Psoas muscle (tissue), 8 donors: ENCODE data around the gene NOP16. TPM values are rescaled to one million over a fixed set of nuclear protein-coding genes. Genes with fewer than 3 reads are reported as not detected.

Experiments
- ATAC-seq, 4 donors: fragments of 200-7000 bp; cut with Tn5 transposase; one replicate each; pipeline ENCODE4 v1.9.1; 2020; ENCODE audit warnings: moderate library complexity in 3 of 4, mild to moderate bottlenecking in 2 of 4
- DNase-seq, 2 donors: peaks; one replicate each; pipeline ENCODE4 v3.0.0-alpha.2; 2020
- H3K27ac ChIP-seq: fragments of 200-600 bp; one replicate; pipeline ENCODE4 v1.8.0; 2022
- H3K27me3 ChIP-seq, 3 donors: fragments of 200-600 bp in 1 of 3; one replicate each; pipeline versions ENCODE4 v1.6.1 to v1.8.0; 2013 to 2022; ENCODE audit warnings: low read length in 2 of 3, mild to moderate bottlenecking in 2 of 3, moderate library complexity in 1 of 3; ENCODE audit not compliant: insufficient read depth in 3 of 3
- H3K36me3 ChIP-seq, 2 donors: fragments of 200-600 bp in 1 of 2; one replicate each; pipeline versions ENCODE4 v1.6.1 to v1.8.0; 2013 to 2022; ENCODE audit warnings: low read depth in 1 of 2, mild to moderate bottlenecking in 1 of 2, moderate library complexity in 1 of 2; ENCODE audit not compliant: insufficient read depth in 1 of 2
- H3K4me1 ChIP-seq: fragments of 200-600 bp; one replicate; pipeline ENCODE4 v1.8.0; 2022
- H3K4me3 ChIP-seq: fragments of 200-600 bp; one replicate; pipeline ENCODE4 v1.8.0; 2022; ENCODE audit warnings: mild to moderate bottlenecking
- H3K9me3 ChIP-seq: fragments of 200-600 bp; one replicate; pipeline ENCODE4 v1.8.0; 2022
- CTCF ChIP-seq: fragments of 200-600 bp; IDR thresholded peaks from one replicate; pipeline ENCODE4 v1.8.0; 2022; ENCODE audit warnings: antibody characterized with exemption
- WGBS, 3 donors: extraction: QIAGEN DNeasy Blood & Tissue Kit; methylation state at CpG; one replicate each; pipeline versions ENCODE4 v1.1.6 to v1.1.7; 2013; 5-methylcytosine and 5-hydroxymethylcytosine counted together
- intact Hi-C, 2 donors: fragments of 100-400 bp; cut with DNase I; formaldehyde crosslinking; loops; one replicate each; pipeline versions ENCODE4 v1.11.0 to v1.14.2; 2022
- polyA plus RNA-seq, 3 donors: library from polyadenylated mRNA; stranded (reverse); fragments of 200-250 nt; gene quantifications; one replicate each; pipeline ENCODE4 v1.2.3, GENCODE V29; 2013
- total RNA-seq, 4 donors: library from RNA; stranded (reverse); fragmentation: NEBNext Ultra II Directional in 2 of 4; extraction: Animal tissue kit (Norgen Biotek cat#: 25700) in 2 of 4; gene quantifications; one replicate each; pipeline versions ENCODE4 v1.2.1 to v1.2.4, GENCODE V29; 2021 to 2023
- donor health status: healthy with polysubstance abuse.
- donor health status: DM: no; HTN: no; CAD: no; lungs with moderate emphysema.
- donor health status: Bipolar disorder and iron deficiency.
- donor health status: healthy.
- donor health status: DM: yes; HTN: yes; CAD: no.
- donor health status: DM: no; HTN: no; CAD: no.
- donor health status: DM: no; HTN: no; CAD: no.
- donor health status: DM: yes; HTN: yes; CAD: no.

The NOP16 gene
- total and polyA plus RNA-seq, 7 donors: 35.6 to 206 (median 76.2) TPM

GRCh38 chr5:176386491-176386890, 1.9 kb downstream of the NOP16 start:
- Histone ChIP-seq H3K36me3 (peaks cover 7 to 63% of the 10 kb centered on the region in 2 donors), H3K4me3 (peak overlapping the region; percentile 95), H3K9me3 (no peaks in the 10 kb centered on the region), H3K27ac (peak overlapping the region; percentile 94), H3K4me1 (peaks cover 47% of the 10 kb centered on the region), H3K27me3 (peaks cover 0 to 1% (median 0%) of the 10 kb centered on the region in 3 donors)
- no peak for TF ChIP-seq CTCF
- ATAC-seq (no peak), DNase-seq (no peak)
- intact Hi-C loops: no loop called here
- 58 to 71% (median 60%) methylated on average over 1 of the region's 1 CpG for WGBS, 3 donors

GRCh38 chr5:176384991-176385390, 3.4 kb downstream of the NOP16 start:
- Histone ChIP-seq H3K27me3 (no peaks in the 10 kb centered on the region), H3K4me3 (no peak overlapping the region), H3K4me1 (peaks cover 57% of the 10 kb centered on the region), H3K36me3 (peaks cover 7 to 51% of the 10 kb centered on the region in 2 donors), H3K27ac (peak overlapping the region; percentile 39), H3K9me3 (no peaks in the 10 kb centered on the region)
- no peak for ATAC-seq
- peak in 1 of 2 donors; percentile 16 for DNase-seq
- whole genome bisulfite sequencing, 3 donors: 84 to 93% (median 90%) methylated on average over 12 of the region's 12 CpGs
- TF ChIP-seq CTCF: no peak
- intact Hi-C loops: no loop called here

DNA sequence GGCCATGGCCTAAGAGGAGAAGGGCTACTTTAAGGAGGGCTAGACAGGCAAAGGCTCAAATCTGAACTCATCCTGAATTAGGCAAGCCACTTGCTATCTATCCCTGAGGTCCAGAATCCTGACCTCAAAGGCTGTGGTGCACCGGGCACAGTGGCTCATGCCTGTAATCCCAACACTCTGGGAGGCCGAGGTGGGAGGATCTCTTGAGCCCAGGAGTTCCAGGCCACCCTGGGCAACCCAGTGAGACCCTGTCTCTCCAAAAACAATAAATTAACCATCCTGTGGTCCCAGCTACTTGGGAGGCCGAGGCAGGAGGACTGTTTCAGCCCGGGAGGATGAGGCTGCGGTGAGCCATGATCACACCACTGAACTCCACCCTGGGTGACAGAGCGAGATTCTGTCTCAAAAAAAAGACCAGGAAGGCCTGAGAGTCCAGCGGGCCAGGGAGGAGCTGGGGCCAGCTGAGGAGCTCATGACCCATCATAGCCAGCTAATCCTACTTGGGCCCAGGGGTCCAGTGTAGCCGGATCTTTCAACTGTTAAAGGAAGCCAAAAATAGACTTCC, 4.0 kb downstream of the NOP16 start:
- Histone ChIP-seq H3K4me3 (no peak overlapping the region), H3K36me3 (peaks cover 7 to 51% of the 10 kb centered on the region in 2 donors), H3K27ac (peak overlapping the region; percentile 93), H3K4me1 (peaks cover 55% of the 10 kb centered on the region), H3K27me3 (no peaks in the 10 kb centered on the region), H3K9me3 (no peaks in the 10 kb centered on the region)
- intact Hi-C loops: no loop called here
- WGBS, 3 donors: 78 to 81% (median 80%) methylated on average over 8 of the region's 8 CpGs
- ATAC-seq: no peak
- no peak for TF ChIP-seq CTCF
- peak in 1 of 2 donors; percentile 39 for DNase-seq

GRCh38 chr5:176383961-176384360, 4.4 kb downstream of the NOP16 start:
- no peaks in the 10 kb centered on the region for H3K27me3 ChIP-seq
- H3K27ac ChIP-seq: peak overlapping the region; percentile 93
- peaks cover 7 to 51% of the 10 kb centered on the region in 2 donors for H3K36me3 ChIP-seq
- ATAC-seq (no peak), DNase-seq (no peak)
- WGBS, 3 donors: 63 to 86% (median 63%) methylated on average over 9 of the region's 9 CpGs
- no peak for TF ChIP-seq CTCF
- peaks cover 55% of the 10 kb centered on the region for H3K4me1 ChIP-seq
- intact Hi-C loops: no loop called here
- H3K9me3 ChIP-seq: no peaks in the 10 kb centered on the region
- no peak overlapping the region for H3K4me3 ChIP-seq
